ENCODE measurements around the gene AFF1.

Gene AFF1

DNA sequence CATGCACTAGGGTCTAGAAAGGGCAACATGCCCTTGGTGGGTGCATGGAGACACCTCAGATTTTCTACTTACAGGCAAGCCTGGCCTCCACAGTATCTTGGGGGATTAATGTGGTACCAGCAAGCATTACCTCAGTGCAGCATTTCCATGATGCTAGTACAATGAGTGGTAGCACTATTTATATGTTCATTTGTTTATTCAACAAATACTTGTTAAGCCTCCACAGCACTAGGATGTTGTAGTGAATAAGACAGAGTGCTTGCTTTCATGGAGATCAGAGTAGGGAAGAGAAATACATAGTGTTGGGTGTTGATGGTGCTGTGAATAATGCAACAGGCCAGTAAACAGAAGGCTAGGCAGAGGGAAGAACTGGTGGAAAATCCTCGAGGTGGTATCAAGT is 152.2 kb downstream of the AFF1 start:
- no peak for DNase-seq

DNA sequence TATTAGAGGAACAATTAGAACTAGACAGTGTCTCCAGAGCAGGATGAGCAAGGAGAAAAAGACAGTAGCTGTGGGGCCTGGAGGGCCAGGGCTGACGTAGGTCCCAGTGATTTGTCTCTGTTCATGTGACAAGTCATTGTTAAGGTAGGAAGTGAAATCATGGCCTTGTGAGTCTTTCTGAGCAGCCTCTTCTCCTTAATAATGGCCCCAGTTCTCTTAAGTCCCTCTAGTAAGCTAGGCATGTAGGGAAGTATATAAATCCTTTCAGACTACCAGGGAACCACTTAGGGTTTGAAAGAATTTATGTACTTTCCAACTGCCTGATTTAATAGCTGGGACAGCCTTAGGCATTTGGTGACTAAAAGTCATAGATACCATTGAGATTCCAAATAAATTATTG is 152.6 kb downstream of the AFF1 start:
- no peak for DNase-seq

DNA sequence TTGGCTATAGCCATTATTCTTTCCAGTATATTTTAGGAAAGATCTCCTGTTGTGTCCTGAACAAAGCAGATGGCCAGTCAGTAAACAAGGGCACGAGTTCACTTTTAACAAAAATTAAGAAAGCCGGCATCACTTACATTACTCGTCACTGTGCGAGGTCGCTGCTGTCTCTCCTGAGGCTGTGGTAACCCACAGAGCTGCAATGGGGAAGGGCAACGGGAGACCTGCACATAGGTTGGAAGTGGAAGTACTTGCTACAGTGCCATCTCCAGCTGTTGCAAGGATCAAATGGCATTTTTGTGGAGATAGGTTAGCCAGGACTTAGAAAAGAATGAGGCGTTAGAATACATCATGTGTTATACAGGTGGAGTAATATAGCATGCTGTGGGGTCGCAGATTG is 153.4 kb downstream of the AFF1 start:
- no peak for DNase-seq

DNA sequence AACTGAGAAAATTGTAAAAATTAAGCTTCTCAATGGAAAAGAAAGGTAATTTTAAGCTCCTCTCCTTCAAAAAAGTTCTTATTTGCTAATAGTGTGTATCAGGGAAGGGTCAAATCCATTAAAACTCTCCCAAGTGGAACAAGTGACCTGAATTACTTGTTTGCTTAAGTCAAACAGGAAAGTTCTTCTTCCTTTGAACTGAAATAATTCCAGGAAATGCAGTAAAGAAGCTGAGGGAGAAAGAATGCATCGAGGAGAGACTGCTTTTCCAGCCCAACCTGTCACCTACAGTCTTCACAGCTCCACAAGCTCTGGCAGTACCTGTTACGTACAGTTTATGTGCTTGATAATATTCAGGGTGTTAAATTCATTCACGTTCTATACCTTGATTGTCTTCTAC is 154.6 kb downstream of the AFF1 start:
- no peak for DNase-seq

DNA sequence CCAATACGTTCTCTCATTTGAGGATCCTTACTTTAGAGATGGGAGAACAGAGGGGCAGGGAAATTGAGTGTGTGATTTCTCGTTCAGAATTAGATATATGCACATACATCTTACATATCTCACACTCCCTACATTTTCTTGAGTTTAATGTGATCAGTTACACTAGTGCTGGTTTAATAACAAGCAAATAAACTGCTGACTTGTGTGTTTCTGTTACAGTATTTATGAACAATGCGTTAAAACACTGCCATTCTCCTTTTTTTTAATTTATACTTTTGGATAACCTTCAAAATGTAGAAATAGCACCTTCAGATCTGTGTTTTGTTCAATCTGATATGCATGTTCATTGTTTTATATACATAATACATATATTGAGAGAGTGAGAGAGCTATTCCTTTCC is 155.5 kb downstream of the AFF1 start:
- no peak for DNase-seq

DNA sequence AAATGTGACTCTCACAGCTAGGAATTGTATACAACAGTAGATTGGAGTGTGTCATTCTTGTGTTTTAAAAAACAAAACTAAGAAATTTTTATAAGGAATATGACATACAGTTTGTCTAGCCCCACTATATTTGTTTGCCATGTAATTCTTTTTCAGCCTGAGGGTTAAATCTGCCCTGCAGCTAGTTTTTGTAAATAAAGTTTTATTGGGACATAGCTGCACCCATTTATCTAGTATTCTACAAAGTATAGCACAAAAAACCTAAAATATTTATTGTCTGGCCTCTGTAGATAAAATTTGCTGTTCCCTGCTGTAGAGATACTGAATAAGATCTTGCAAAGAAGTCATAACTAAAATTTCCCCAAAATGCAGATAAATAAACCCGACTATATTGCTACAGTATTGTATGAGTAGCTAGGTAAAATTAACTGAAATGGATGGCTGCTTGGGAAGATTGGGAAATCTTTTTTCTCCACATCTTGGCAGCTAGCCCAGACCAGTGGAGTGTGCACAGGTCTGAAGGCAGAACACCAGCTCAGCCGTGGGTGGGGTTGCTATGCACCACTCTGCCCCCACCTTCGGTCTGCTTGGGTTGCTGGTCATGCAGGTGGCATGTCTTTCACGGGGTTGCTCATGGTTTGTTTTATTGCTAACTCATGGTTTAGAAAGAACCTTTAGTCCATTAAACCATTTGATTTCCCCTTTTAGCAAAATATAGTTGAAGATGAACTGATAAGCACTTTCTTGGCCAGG is 157.8 kb downstream of the AFF1 start:
- no peak for DNase-seq

DNA sequence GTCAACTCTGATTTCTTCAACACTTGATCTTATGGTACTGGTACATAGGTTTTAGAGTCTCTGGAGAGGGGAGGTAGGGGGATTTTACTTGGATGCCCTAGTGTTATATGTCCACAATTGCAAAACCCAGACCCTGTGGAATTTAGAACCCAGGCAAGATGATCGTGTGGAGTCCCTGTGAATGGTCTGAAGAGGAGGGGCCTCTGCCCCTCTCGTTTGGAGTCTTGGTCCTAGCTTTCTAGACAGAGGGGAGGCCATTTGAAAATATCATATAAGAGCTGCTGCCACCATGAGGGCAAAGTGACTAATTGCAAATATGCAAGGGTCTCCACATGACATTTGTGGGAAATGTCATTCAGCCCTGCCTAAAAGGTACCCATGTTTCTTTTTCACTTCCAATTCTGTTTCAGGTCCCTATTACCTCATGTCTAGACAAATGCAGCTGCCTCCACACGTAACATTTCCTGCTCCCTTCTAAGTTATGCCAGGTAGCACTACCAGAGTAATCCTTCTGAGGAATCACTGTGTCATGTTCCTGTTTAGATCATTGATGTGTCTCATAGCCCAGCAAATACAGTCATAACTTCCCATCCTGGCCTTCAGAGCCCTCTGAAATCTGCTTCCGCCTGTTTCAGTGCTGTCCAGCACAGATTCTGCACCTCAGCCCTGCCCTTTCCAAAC is 158.8 kb downstream of the AFF1 start:
- no peak for DNase-seq

DNA sequence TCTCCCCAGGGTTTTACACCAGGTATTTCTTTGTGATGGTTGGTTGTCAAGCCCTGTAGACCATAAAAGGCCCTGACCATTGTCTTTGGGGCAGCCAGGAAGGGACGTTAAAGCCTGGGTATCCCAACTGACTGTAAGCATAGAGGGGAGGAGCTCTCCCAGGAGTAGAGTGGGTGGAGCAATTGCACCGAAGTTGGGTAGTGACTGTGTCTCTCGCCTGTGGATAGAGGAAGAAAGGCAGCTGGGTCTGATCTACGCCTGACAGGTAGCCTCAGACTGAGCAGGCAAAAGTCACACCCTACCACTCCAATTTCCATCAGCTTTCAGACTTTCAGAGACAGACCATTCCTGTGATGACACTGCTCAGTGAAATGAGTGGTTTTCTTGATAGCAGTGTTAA is 162.3 kb downstream of the AFF1 start:
- no peak for DNase-seq

DNA sequence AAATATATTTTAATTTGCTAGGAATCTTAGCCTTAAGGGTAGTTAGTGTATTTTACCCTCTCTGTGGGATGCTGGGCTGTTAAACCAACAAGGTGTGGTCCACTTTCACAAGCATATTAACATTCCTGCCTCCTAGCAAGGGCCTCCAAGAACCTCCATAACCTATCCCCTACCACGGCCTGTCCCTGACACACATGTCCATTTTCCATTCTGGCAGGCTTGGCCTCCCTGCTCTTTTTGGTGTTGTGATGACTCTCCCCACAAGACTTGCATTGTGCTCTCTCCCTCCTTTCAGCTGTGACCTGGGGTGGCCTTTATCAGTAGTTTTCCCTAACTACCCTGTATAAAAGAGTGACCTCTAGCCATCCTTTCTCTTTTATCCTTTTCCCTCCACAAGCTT is 165.4 kb downstream of the AFF1 start:
- DNase-seq = no peak

DNA sequence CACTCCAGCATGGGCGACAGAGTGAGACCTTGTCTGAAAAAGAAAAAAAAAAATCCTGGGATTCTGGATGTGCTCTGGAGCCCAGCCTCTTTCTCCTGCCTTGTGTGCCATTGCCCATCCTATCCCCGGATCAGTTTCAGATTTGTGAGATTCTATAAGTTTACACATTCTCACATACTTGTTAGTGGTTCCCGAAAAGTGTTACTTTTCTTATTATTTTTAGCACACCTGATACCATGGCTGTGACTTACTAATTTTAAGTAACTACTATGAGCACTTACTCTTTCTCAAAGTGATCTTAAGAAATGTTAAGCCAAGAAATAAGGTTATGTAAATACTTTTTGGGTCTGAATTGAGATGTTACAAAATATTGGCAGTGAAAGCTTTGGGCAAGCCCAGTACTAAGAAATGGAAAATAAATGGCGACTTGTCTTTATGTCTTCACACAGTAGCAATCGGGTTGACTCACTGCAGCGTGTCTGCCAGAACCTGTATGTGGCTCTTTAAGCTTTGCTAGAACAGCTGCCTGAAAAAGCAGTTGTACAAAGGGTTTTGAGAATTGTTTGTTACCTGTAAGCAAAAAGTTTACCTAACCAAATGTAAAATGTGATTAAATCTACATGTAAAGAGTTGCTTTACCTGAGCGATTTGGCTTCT is 166.9 kb downstream of the AFF1 start:
- no peak for DNase-seq

DNA sequence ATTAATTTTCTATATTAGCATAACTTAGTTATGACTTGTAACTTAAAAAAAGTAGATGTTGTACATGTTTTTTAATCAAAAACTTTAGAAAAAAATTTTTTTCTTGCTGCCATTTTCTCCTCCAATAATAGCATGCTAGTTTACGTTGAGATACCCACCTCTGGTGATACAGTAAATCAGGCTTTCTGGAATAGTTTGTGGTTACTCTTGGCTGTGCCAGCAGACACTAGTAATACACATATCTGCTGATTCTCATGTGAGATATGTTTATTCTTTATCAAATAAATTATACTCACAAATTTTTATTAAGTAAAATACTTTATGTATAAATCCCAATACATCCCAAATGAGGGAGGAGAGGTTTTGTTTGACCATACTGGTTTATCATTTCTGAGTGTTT is 168.3 kb downstream of the AFF1 start:
- no peak for DNase-seq

DNA sequence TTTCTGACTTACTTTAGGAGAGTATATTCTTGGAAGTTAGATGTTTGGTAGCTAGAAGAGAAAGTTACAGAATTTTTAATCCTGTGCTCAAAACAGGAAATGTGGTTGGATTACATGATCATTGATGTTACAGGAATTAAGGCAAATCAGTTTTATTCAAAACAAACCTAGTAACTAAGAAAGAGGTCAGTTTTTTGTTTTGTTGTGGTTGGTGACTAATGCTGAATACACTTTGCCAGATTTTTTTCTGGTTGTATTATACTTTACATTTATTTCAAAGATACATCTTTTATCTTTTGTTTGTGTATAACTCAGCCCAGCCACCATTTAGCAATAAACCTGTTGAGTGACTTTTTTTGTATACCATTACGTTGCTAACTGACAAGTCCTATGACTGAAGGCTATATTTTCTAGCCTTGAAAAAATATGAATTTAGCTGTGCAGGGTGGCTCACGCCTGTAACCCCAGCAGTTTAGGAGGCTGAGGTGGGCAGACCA is 168.9 kb downstream of the AFF1 start:
- DNase-seq = no peak

DNA sequence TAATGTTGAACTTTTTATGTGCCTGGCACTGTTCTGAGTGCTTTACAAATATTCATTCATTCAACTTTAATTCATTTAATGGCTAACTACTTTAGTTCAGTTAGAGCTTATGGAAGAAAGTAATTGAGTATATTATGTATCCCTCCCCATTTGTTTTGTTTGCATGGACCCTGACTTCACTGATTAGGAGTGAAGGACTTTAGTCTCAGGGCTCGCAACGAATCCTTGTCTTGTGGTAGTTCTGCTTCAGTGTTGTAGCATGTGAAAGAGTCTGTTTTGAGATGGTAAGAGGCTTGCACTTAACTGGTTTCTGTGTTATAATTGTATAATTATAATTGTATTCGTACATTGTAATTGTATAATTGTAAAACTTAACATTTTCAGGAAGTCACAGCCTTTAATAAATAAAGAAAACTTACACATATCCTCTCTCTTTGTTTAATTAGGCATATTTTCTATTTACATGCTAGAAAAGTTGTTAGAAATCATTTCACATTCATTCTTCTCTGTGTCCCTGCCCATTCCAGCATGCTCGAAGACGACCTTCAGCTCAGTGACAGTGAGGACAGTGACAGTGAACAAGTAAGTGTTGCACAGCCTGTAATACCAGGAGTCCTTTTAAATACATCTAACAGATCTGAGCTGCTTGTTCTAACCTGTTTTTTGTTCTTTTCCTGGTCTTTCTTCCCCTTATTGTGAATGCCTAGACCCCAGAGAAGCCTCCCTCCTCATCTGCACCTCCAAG is 170.5 kb downstream of the AFF1 start:
- DNase-seq = no peak

DNA sequence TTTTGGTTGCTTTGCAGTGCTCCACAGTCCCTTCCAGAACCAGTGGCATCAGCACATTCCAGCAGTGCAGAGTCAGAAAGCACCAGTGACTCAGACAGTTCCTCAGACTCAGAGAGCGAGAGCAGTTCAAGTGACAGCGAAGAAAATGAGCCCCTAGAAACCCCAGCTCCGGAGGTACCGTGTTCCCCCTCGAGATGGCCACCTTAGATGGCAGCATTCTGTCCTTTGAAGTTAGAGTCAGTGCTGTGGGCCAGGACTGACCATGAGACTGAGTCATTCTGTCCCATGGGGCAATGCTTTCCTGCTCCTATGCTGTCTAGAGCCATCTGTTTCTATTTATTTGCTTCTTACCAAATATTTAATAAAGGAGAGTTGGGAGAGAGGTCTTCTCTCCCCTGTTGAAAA is 173.3 kb downstream of the AFF1 start:
- DNase-seq = no peak

DNA sequence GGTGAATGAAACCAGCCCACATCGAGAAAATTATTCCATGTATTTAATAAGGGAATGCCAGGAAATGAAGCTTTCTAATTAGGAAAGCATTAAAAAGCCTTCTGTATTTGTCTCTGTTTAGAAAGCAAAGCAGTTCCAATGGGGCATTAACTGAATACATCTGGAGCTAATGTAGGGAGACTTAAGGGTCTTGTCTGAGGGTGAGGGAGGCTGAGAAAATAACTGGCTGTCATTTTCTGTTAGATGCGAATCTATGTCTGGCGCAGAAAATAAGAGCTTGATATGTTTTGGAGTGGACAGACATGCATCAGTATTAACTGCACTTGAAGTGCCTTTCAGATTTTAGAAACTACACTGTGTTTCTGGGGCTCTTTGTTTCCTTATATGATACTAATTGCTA is 174.3 kb downstream of the AFF1 start:
- no peak for DNase-seq

DNA sequence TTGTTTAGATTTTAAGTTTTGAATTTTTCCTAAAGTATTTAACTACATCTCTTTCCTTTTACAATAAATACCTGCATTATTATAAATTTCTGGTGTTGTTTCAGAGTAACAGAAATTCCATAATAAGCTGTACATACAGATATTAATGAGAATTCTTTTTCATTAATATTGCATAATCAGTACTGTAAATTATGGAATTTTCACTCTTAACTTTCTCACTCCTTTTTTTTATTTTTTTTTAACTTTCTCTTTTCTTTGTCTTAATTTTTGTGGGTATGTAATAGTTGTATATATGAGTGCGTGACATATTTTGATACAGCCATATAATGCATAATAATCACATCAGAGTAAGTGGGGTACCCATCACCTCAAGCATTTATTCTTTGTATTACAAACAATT is 175.1 kb downstream of the AFF1 start:
- DNase-seq = no peak

DNA sequence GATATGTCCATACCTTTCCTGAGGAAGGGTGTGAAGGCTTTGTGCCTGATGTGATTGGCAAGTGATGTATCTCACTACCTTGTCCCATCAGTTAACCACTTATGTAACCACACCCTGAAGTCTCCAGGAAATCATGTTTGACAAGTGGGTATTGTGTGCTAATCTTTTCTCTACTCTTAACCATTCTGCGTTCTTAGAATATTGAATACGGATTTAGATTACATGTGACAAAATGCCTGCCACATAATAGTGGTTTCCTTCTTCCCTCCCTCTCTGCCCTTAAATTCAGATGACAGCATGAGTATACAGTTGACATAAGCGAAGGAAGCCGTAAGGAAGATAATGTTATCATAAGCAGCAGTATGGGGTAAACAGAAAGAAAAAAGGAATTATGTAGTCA is 177.3 kb downstream of the AFF1 start:
- DNase-seq = no peak

DNA sequence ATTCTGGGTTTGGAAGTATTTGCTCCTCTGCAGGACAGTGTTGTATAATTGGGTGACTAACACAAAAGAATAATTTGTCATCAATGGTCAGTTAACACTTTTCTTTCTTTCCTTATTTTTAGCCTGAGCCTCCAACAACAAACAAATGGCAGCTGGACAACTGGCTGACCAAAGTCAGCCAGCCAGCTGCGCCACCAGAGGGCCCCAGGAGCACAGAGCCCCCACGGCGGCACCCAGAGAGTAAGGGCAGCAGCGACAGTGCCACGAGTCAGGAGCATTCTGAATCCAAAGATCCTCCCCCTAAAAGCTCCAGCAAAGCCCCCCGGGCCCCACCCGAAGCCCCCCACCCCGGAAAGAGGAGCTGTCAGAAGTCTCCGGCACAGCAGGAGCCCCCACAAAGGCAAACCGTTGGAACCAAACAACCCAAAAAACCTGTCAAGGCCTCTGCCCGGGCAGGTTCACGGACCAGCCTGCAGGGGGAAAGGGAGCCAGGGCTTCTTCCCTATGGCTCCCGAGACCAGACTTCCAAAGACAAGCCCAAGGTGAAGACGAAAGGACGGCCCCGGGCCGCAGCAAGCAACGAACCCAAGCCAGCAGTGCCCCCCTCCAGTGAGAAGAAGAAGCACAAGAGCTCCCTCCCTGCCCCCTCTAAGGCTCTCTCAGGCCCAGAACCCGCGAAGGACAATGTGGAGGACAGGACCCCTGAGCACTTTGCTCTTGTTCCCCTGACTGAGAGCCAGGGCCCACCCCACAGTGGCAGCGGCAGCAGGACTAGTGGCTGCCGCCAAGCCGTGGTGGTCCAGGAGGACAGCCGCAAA is 179.6 kb downstream of the AFF1 start:
- DNase-seq = no peak

DNA sequence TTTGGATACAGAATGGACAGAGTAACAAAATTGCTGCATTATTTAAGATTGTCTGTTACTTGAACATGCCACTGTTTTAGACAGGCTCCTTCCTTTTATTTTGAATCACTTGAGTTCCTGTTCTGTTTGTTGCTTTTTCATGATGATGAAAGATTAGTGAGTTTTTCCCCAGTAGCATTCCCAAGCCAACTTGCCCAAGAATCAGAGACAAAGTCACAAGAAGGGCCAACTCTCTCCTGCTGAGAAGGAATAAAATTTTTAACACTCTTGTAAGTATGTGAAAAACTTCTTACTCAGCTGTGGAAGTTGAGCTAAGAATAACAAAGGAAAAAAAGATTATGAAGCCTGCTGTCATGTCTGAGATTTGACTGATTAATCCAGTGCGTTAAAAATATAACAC is 181.4 kb downstream of the AFF1 start:
- no peak for DNase-seq

DNA sequence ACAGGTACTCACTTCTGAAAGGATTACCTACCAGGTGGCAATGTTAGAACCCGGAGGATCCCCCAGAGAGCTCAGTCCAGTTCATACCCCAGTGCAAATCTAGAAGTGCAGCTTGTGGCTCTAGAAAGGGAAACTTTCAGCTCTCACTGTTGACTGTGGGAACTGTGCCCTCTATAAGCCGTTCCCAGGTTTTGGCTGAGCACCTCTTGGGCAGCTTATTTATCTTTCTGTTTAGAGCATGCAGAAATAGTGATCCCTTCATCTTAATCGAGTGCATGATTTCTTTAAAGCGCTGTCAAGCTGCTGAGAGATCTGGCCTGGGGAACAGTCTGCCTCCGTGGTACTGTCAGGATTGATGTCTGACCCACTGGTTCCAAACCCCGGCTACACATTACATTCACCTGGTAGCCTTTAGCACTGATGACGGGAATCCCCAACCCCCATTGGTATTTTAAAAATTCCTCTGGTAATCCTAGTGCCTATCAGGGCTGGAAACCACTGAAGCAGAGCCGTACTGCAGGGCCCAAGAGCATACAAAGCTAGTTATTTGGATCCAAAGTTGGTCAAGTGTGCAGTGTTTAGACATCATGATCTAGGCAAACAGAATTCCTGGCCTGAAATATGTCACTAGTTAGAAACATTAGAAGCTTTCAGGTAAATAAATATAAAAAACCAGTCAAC is 182.4 kb downstream of the AFF1 start:
- no peak for DNase-seq

DNA sequence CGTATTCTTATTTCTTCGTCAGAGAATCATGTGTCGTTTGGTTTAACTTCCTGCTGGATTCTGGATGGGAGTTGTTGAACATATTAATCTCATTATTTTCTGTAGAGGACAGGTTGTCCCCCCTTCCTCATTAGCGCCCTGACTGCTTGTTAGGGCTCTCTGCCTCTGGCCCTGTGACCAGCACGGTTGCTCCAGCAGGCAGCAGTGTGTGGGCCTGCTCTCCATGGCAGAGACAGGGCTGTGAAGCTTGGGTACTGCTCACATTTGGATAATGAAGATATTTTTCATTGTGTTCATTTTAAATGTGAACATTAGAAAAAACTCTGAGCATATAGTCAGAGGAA is 182.9 kb downstream of the AFF1 start:
- DNase-seq = no peak

DNA sequence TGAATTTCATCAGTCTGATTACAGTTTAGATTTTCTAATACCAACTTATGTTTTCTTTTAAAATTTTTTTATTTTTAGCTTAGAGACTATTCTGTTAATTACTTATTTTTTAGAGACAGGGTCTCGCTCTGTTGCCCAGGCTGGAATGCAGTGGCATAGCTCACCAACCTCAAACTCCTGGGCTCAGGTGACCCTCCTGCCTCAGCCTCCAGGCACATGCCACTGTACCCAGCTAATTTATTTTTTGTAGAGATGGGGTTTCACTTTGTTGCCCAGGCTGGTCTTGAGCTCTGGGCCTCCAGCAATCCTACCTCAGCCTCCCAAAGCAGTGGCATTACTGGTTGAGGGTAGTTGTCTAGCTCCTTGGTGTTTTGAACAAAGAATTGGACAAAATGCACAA is 183.6 kb downstream of the AFF1 start:
- DNase-seq = no peak

Data from right forelimb (tissue), 1 donor.